ENCODE measurements around the gene CTR9. TPM values are rescaled to one million over a fixed set of nuclear protein-coding genes. Genes with fewer than 3 reads are reported as not detected.

The CTR9 gene
- total and polyA plus RNA-seq, 2 of the 13 experiments (the other 11 are each of a cell fraction or from before 2014, with no cell fraction given), result 6.6 to 22.1 TPM

GRCh38 chr11:10750838-10751580, at the start of gene CTR9 (continued):
- TF ChIP-seq SNAPC4 (CRISPR knock-in tag; IDR thresholded peaks at IDR 0.05) (peak; percentile 93), ZNF468 (CRISPR knock-in tag; IDR thresholded peaks at IDR 0.05) (0 out of 2 replicates have a peak, but pooled peaks have one; percentile 56), ZNF580 (CRISPR knock-in tag; IDR thresholded peaks at IDR 0.05; ENCODE audit: borderline replicate concordance, low read depth) (peak; percentile 93; the same call in 1 of the 2 replicates), ZBTB3 (CRISPR knock-in tag; IDR thresholded peaks at IDR 0.05; ENCODE audit: borderline replicate concordance, low read depth) (0 out of 2 replicates have a peak, but pooled peaks have one; percentile 31), KLF9 (CRISPR knock-in tag; IDR thresholded peaks at IDR 0.05; ENCODE audit: low read depth) (peak; percentile 96; the same call in 1 of the 2 replicates), ZNF703 (CRISPR knock-in tag; IDR thresholded peaks at IDR 0.05; ENCODE audit: borderline replicate concordance) (peak; percentile 89; the same call in 1 of the 2 replicates), TFE3 (CRISPR knock-in tag; IDR thresholded peaks at IDR 0.05) (peak; percentile 70), AKAP8 (CRISPR knock-in tag; IDR thresholded peaks at IDR 0.05) (0 out of 2 replicates have a peak, but pooled peaks have one; percentile 41), CEBPB (IDR thresholded peaks at IDR 0.05; ENCODE audit: borderline replicate concordance, low read depth, low read length) (peak; percentile 91), CEBPG (CRISPR knock-in tag; IDR thresholded peaks at IDR 0.05) (peak; percentile 86), TSC22D2 (CRISPR knock-in tag; IDR thresholded peaks at IDR 0.05; ENCODE audit: borderline replicate concordance) (peak; percentile 43; the same call in 1 of the 2 replicates), ZNF136 (CRISPR knock-in tag; IDR thresholded peaks at IDR 0.05; ENCODE audit: low read depth) (no peak), ZNF775 (CRISPR knock-in tag; IDR thresholded peaks at IDR 0.05; ENCODE audit: borderline replicate concordance) (no peak), RFX5 (IDR thresholded peaks at IDR 0.05; ENCODE audit: low read depth, low read length) (0 out of 2 replicates have a peak, but pooled peaks have one; percentile 15), PBX2 (CRISPR knock-in tag; IDR thresholded peaks at IDR 0.05) (peak; percentile 45; the same call in 1 of the 2 replicates), KDM3A (CRISPR knock-in tag; IDR thresholded peaks at IDR 0.05; ENCODE audit: low read depth) (peak; percentile 68; the same call in 1 of the 2 replicates), HHEX (CRISPR knock-in tag; IDR thresholded peaks at IDR 0.05) (no peak), ATRX (CRISPR knock-in tag; IDR thresholded peaks at IDR 0.05; ENCODE audit: borderline replicate concordance) (no peak), ZFP90 (CRISPR knock-in tag; IDR thresholded peaks at IDR 0.05; ENCODE audit: borderline replicate concordance) (peak; percentile 94)

Measured in HepG2 (cell line).